A673 (cell line): Measurements from ENCODE around the gene SIRPA. TPM values are rescaled to one million over a fixed set of nuclear protein-coding genes. Genes with fewer than 3 reads are reported as not detected.

ENCODE experiments used
- BruUV-seq: library from RNA; stranded (reverse); fragments of 400-500 nt; replicated peaks from 2 replicates; lab custom pipeline; 2021; lab: Mats Ljungman, UMichigan
- CTCF ChIA-PET: fragments of 300-600 bp; sonication (Branson Sonifier 250); formaldehyde crosslinking; loops from one replicate; lab custom pipeline; 2022; ENCODE audit warnings: antibody characterized with exemption; lab: Charles Lee
- POLR2A ChIA-PET: fragments of 300-600 bp; sonication (Branson Sonifier 250); formaldehyde crosslinking; loops from one replicate; lab custom pipeline; 2022; ENCODE audit warnings: antibody characterized with exemption; ENCODE audit not compliant: low non-redundant PET; lab: Charles Lee
- DNase-seq: peaks from one replicate; pipeline ENCODE4 v3.0.0-alpha.2; 2015; ENCODE audit warnings: low spot score
- H3K27ac ChIP-seq: fragments of 200-600 bp; sonication (generic); 2 replicates; pipeline ENCODE4 v1.5.1; 2016; ENCODE audit warnings: mixed run types, low read depth, mild to moderate bottlenecking, mixed read lengths, antibody characterized with exemption, low read length; ENCODE audit not compliant: poor library complexity, severe bottlenecking
- H3K27me3 ChIP-seq: fragments of 200-600 bp; sonication (generic); replicated peaks from 2 replicates; pipeline ENCODE4 v1.6.1; 2017; ENCODE audit warnings: mixed run types, low read depth, mild to moderate bottlenecking, mixed read lengths, antibody characterized with exemption, low read length; ENCODE audit not compliant: insufficient read depth, poor library complexity
- H3K36me3 ChIP-seq: fragments of 200-600 bp; sonication (generic); 2 replicates; pipeline ENCODE4 v1.6.1; 2016; ENCODE audit warnings: mixed run types, mild to moderate bottlenecking, mixed read lengths, antibody characterized with exemption, low read length; ENCODE audit not compliant: insufficient read depth, poor library complexity, severe bottlenecking
- H3K4me1 ChIP-seq: fragments of 200-600 bp; sonication (generic); 2 replicates; pipeline ENCODE4 v1.6.1; 2017; ENCODE audit warnings: mixed run types, mild to moderate bottlenecking, mixed read lengths, antibody characterized with exemption, low read length; ENCODE audit not compliant: insufficient read depth, poor library complexity, severe bottlenecking
- H3K4me3 ChIP-seq: fragments of 200-600 bp; sonication (generic); 2 replicates; pipeline ENCODE4 v1.5.1; 2016; ENCODE audit warnings: low read depth, mixed run types, mild to moderate bottlenecking, mixed read lengths, low read length; ENCODE audit not compliant: poor library complexity, severe bottlenecking
- H3K9me3 ChIP-seq: fragments of 200-600 bp; sonication (generic); 2 replicates; pipeline ENCODE4 v1.6.1; 2016; ENCODE audit warnings: mixed run types, low read depth, mild to moderate bottlenecking, mixed read lengths, antibody characterized with exemption, low read length; ENCODE audit not compliant: poor library complexity, severe bottlenecking
- EZH2 ChIP-seq: fragments of 200-600 bp; sonication (generic); IDR thresholded peaks from 2 replicates; pipeline ENCODE4 v1.6.1; 2017; ENCODE audit warnings: borderline replicate concordance, low read depth, mild to moderate bottlenecking, mixed read lengths, antibody characterized with exemption, low read length; ENCODE audit not compliant: poor library complexity, severe bottlenecking
- intact Hi-C: fragments of 100-400 bp; cut with micrococcal nuclease; formaldehyde crosslinking; loops from one replicate; pipeline ENCODE4 v1.10.0; 2022; ENCODE audit not compliant: unreplicated experiment
- total RNA-seq: library from RNA; stranded (reverse); gene quantifications from 2 replicates; pipeline ENCODE4 v1.2.3, GENCODE V29; 2021
- TF ChIP-seq, protein P1 (sequence below): fragments of 300-800, 200-600 bp; sonication (generic); conservative IDR thresholded peaks from 2 replicates; pipeline ENCODE4 v1.5.1; 2017; ENCODE audit warnings: low read depth, mild to moderate bottlenecking, antibody characterized with exemption, low read length, moderate library complexity, mixed read lengths

Gene SIRPA
- total RNA-seq, 1 experiment from 2014 or later: 81.0 TPM

DNA sequence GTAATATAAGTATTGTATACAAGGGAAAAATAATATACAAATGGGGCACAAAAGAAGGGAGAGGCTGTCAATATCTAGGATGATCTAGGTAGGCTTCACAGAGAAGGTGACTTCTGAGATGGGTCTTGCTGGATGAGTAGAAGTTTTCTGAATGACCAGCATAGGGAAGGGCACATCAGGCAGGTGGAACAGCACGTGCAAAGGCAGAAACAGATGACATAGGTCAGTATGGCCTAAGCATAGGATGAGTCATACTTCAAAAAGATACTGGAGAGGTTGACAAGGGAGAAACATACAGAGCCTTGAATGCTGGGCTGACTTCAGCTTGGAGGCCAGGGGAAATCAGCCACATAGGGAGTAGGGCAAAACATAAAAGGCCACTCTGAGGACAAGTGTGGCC is 31.9 kb upstream of the SIRPA start:
- intact Hi-C loops: no loop called here
- no peak for TF ChIP-seq EZH2
- no peak for DNase-seq

GRCh38 chr20:1866834-1867233 is 28.4 kb upstream of the SIRPA start:
- no peak overlapping the region for H3K4me3 ChIP-seq
- no peak overlapping the region for H3K27ac ChIP-seq
- CTCF ChIA-PET: no interaction called here
- POLR2A ChIA-PET: no interaction called here
- peaks cover 23% of the 10 kb centered on the region for H3K4me1 ChIP-seq
- H3K9me3 ChIP-seq: no peaks in the 10 kb centered on the region
- TF ChIP-seq EZH2: no peak
- TF ChIP-seq, protein P1, sequence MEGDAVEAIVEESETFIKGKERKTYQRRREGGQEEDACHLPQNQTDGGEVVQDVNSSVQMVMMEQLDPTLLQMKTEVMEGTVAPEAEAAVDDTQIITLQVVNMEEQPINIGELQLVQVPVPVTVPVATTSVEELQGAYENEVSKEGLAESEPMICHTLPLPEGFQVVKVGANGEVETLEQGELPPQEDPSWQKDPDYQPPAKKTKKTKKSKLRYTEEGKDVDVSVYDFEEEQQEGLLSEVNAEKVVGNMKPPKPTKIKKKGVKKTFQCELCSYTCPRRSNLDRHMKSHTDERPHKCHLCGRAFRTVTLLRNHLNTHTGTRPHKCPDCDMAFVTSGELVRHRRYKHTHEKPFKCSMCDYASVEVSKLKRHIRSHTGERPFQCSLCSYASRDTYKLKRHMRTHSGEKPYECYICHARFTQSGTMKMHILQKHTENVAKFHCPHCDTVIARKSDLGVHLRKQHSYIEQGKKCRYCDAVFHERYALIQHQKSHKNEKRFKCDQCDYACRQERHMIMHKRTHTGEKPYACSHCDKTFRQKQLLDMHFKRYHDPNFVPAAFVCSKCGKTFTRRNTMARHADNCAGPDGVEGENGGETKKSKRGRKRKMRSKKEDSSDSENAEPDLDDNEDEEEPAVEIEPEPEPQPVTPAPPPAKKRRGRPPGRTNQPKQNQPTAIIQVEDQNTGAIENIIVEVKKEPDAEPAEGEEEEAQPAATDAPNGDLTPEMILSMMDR: no peak
- intact Hi-C loops: no loop called here
- DNase-seq: no peak
- H3K36me3 ChIP-seq: no peaks in the 10 kb centered on the region
- BruUV-seq: no TSS peak
- H3K27me3 ChIP-seq: no peaks in the 10 kb centered on the region

More for the DNA sequence above, 31.9 kb upstream of the SIRPA start:
- no peaks in the 10 kb centered on the region for H3K36me3 ChIP-seq
- H3K4me1 ChIP-seq: peaks cover 52% of the 10 kb centered on the region
- no TSS peak for BruUV-seq
- H3K9me3 ChIP-seq: no peaks in the 10 kb centered on the region
- H3K27me3 ChIP-seq: no peaks in the 10 kb centered on the region
- ChIA-PET POLR2A (no interaction called here), CTCF (no interaction called here)
- H3K27ac ChIP-seq: no peak overlapping the region
- no peak overlapping the region for H3K4me3 ChIP-seq

DNA sequence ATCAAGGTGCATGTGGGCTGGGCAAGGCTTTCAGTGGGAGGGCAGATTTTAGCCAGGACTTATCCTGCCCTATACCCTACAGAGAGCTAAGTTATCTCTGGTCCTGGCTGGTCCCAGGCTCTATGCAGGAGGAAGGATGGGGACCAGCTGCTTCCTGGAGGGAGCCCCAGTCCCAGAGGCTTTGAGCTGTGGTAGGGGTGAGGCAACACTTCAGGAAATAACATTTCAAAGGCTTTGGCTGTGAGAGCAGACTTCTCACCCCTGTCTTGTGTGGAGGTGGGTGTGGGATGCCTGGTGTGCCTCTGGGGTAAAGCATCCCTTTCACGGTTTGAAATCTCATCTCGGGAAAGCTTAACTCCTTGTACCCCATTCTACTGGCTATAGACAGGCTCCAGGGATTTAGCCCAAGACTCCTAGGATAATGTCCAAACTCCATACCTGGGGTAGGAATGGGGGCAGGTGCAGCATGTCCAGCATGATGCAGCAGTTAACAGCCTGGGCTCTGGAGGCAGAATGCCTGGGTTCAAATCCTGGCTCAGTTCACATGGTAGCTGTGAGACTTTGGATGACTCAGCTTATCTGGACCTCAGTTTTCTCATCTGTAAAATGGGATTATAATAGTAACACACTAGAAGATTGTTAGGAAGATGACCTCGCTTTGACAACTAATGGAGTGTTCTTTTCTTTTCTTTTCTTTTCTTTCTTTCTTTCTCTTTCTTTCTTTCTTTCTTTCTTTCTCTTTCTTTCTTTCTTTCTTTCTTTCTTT is 27.5 kb upstream of the SIRPA start:
- DNase-seq: no peak
- BruUV-seq: no TSS peak
- no peaks in the 10 kb centered on the region for H3K9me3 ChIP-seq
- ChIA-PET POLR2A (no interaction called here), CTCF (no interaction called here)
- no peaks in the 10 kb centered on the region for H3K27me3 ChIP-seq
- no peak overlapping the region for H3K27ac ChIP-seq
- peaks cover 19% of the 10 kb centered on the region for H3K4me1 ChIP-seq
- no peak overlapping the region for H3K4me3 ChIP-seq
- no peaks in the 10 kb centered on the region for H3K36me3 ChIP-seq
- TF ChIP-seq EZH2: no peak
- TF ChIP-seq, protein P1: no peak
- intact Hi-C loops: no loop called here

GRCh38 chr20:1868856-1869255 is 26.4 kb upstream of the SIRPA start:
- peaks cover 13% of the 10 kb centered on the region for H3K4me1 ChIP-seq
- H3K36me3 ChIP-seq: no peaks in the 10 kb centered on the region
- H3K9me3 ChIP-seq: no peaks in the 10 kb centered on the region
- DNase-seq: no peak
- H3K4me3 ChIP-seq: no peak overlapping the region
- H3K27ac ChIP-seq: no peak overlapping the region
- CTCF ChIA-PET: no interaction called here
- intact Hi-C loops: no loop called here
- H3K27me3 ChIP-seq: no peaks in the 10 kb centered on the region
- POLR2A ChIA-PET: no interaction called here
- TF ChIP-seq, protein P1: no peak
- no peak for TF ChIP-seq EZH2
- BruUV-seq: no TSS peak
